NCI-H2196 (cell line): ENCODE data around the gene FRMPD2.
"Not testable (repeated sequence)": the region's sequence is repeated elsewhere in the genome, so short reads cannot be mapped to it uniquely, and the experiment has no call there.

Source experiments
- DNase-seq: peaks from one replicate; lab custom pipeline; 2025; ENCODE audit not compliant: unreplicated experiment; lab: John Stamatoyannopoulos, UW

Gene FRMPD2

GRCh38 chr10:48253970-48254657 is 20.4 kb downstream of the FRMPD2 start:
- DNase-seq = no peak

GRCh38 chr10:48252354-48252650 is 22.2 kb downstream of the FRMPD2 start:
- DNase-seq = no peak

- peak; percentile 81 for DNase-seq
Measured at GRCh38 chr10:48251525-48252353, 22.8 kb downstream of the FRMPD2 start.

- peak; percentile 51 for DNase-seq
Measured at GRCh38 chr10:48251152-48251524, 23.4 kb downstream of the FRMPD2 start.

GRCh38 chr10:48249763-48250351 is 24.6 kb downstream of the FRMPD2 start:
- no peak for DNase-seq

GRCh38 chr10:48249004-48249762 is 25.3 kb downstream of the FRMPD2 start:
- DNase-seq = no peak

GRCh38 chr10:48248462-48248861 is 26.0 kb downstream of the FRMPD2 start:
- DNase-seq = no peak

GRCh38 chr10:48247680-48248079 is 26.8 kb downstream of the FRMPD2 start:
- DNase-seq = no peak

GRCh38 chr10:48246501-48246900 is 28.0 kb downstream of the FRMPD2 start:
- DNase-seq = no peak

GRCh38 chr10:48245977-48246376 is 28.5 kb downstream of the FRMPD2 start:
- DNase-seq = no peak

GRCh38 chr10:48243921-48244320 is 30.6 kb downstream of the FRMPD2 start:
- not testable (repeated sequence) for DNase-seq

- peak; percentile 9 for DNase-seq
Measured at GRCh38 chr10:48243487-48243886, 31.0 kb downstream of the FRMPD2 start.

GRCh38 chr10:48242171-48242904 is 32.2 kb downstream of the FRMPD2 start:
- no peak for DNase-seq

GRCh38 chr10:48241332-48241731 is 33.2 kb downstream of the FRMPD2 start:
- no peak for DNase-seq

- DNase-seq = no peak
Measured at GRCh38 chr10:48240196-48240595, 34.3 kb downstream of the FRMPD2 start.

- DNase-seq = no peak
Measured at GRCh38 chr10:48239618-48240017, 34.9 kb downstream of the FRMPD2 start.

- DNase-seq = no peak
Measured at GRCh38 chr10:48238826-48239520, 35.5 kb downstream of the FRMPD2 start.

GRCh38 chr10:48237259-48238250 is 36.9 kb downstream of the FRMPD2 start:
- DNase-seq = no peak

- DNase-seq = no peak
Measured at GRCh38 chr10:48236199-48236621, 38.3 kb downstream of the FRMPD2 start.
